HG02588 (cell line): ENCODE results near the gene HSPA12A.

Experiments
- ATAC-seq: cut with Tn5 transposase; IDR thresholded peaks from one replicate; pipeline ENCODE4 v1.9.1; 2021; ENCODE audit warnings: mild to moderate bottlenecking, moderate library complexity; ENCODE audit not compliant: unreplicated experiment

HSPA12A gene

DNA sequence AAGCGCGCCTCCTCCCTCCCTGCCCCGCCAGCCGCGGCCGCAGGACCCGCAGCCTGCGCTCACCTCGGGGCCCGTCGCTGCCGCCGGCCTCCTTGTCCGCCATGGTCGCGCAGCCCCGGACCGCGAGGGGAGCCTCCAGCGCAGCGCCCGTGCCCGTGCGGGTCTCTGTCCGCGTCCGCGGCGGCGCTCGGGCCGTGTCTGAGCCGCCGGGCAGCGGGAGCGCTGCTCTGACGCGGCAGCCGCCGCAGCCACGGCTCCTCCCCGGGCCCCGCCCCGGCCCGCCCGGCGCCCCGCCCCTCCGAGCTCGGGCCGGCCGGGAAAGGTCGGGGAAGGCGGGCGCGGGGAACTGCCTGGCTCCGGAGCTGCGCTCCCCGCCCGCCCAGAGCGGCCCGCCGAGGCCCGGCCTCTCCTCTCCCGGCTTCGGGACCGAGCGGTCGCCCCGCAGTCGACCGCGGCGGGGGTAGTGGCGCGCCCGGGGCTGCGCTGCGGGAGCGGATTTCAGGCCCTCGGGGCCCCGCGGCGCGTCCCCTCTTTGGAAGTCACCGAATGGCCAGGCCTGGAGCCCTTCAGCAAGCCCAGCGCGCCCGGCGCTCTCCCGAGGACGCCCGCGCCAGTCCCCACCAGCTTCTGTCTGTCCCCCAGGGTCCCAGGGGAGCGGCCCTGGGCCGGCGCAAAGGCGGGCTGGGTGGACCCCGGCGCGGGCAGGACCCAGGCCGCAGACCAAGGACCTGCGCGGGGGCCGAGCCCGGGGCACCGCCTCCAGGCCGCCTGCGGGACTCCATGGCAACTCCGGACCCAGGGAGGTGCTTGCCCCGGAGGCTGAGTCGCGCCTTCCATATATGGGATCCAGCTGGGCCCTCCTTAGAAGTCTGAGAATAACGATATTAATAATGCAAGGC is at the start of gene HSPA12A:
HSPA12A (minus strand) TSS at position 200 of the 899 bp plus-strand sequence; CDS start at position 103, 97 bp downstream.
- peak; percentile 95 for ATAC-seq

GRCh38 chr10:116791241-116791640 is 48.9 kb upstream of the HSPA12A start:
- ATAC-seq = no peak

- peak; percentile 76 for ATAC-seq
Measured at GRCh38 chr10:116787893-116788665, 45.7 kb upstream of the HSPA12A start.

DNA sequence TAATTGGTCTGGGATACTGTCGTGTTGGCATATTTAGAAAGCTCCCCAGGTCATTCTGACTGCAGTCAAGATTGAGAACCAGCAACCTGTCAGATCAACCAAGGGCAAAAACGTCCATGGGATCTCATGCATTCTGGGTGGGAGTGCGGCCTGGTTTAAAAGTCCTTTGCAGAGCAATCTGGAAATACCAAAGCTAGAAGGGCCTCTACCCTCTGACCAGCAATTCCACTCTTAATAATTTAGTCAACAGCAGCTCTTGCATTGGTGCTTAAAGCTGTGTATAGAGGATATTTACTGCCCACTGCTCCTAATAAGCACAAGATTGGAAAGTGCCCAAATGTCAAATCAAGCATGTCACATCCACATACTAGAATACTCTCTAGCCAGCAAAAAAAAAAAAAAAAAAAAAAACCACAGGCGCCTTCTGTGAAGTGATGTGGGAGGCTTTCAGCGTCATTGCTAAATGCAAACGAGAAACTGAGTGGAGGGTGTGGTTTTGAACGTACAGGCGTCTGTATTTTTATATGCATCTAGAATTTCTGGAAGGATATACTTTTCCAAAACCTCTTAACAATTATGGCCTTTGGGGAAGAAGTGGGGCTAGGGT is 44.8 kb upstream of the HSPA12A start:
- no peak for ATAC-seq

DNA sequence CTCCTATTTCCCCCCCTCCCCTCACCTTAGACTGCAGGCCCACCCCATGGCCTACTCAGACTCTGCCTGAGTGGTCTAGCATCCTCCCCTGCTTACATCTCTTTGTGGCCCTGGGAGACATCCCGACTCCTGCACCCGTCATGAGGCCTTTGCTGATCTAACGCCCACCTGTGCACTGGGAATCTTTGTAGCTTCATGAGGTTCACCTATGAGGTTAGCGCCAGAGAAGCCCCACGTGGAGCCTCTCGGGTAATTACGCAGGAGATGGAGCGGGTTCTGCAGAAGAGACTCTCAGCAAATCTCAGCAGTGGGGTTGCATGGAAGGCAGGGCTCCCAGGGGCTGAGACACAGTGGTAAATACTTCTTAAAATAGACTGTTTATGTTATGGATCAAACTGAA is 43.5 kb upstream of the HSPA12A start:
- no peak for ATAC-seq

GRCh38 chr10:116785282-116785681 is 42.9 kb upstream of the HSPA12A start:
- no peak for ATAC-seq

DNA sequence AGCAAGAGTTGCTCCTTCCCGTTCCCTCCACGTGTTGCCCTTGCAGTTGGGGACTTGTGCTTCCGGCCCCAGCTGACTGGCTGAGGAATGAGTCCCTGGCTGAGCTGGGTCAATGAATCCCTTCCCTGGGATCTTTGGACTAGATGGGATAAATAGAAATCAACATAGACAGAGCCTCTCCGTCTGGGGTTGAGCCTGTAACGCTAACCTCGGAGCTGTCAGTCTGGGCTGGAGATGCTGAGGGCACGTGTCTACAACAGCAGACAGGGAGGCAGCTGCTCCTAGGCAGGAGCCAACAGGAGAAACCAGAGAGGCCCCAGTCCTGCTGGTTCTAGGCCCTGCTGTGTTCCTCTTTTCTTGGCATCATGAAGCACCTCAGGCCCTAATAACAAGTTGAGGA is 42.3 kb upstream of the HSPA12A start:
- no peak for ATAC-seq

- no peak for ATAC-seq
Measured at GRCh38 chr10:116784035-116784434, 41.7 kb upstream of the HSPA12A start.

- no peak for ATAC-seq
Measured at GRCh38 chr10:116783011-116783655, 40.8 kb upstream of the HSPA12A start.

GRCh38 chr10:116781370-116781884 is 39.1 kb upstream of the HSPA12A start:
- ATAC-seq = no peak

- ATAC-seq = no peak
Measured at GRCh38 chr10:116780691-116781205, 38.4 kb upstream of the HSPA12A start.

- ATAC-seq = no peak
Measured at GRCh38 chr10:116779076-116779687, 36.8 kb upstream of the HSPA12A start.

DNA sequence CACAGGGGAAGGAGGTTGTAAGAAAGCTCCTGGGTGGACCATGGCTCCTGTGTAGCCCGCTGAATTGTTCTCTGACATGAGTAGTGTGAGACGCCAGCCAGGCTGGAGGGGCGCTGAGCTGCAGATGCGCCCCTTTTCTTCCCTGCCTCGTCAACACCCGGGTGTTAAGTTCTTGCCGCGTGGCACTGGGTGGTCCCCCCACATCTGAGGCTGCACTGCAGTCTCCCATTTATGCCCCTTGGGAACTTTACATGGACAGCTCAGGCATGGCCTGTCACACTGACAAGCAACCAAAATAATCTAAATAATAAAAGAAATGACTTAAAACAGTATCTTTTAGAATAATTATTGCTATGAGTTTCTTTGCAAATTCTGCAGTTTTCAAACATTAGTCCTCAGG is 34.6 kb upstream of the HSPA12A start:
- ATAC-seq = no peak

DNA sequence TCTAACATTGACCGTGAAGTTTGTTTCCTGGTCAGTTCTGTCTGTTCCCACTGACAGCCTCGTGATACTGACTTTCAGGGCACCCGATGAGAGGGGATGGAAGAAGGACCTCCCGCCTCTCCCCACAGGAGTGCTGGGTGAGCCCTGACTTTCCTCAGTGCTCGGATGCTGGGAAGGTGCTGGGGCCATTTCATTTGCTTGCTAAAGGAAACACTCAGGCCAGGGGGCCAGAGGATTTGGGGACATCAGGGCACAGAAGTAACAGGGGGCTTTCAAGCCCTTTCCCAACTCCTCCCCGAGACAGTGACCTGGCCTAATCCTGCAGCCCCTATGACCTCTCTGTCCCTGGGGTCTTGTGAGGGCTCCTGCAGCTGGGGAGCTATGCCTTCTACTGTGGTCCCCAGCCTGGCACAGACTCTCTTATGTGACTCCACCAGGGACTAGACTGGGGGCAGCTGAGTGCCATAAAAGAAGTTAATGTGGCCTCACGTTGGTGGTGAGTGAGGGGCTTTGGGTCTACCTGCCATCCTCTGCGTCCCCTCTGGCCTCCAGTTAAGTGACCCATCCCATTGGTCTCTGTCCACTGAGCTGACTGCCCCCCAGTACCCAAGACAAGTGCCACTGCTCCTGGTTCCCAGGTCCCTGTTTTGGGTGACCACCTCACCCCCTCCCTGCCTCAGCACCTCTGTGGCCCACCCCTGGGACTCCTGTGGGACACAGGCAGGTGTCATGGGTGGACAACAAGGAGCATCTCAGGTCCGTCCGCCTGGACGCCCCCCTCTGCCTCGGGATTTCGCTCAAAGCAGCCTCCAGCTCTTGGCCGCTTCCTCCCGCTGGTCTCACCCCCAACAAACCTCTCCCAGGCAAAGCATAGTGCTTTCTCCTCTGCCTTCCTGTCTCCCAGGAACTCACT is 33.4 kb upstream of the HSPA12A start:
- no peak for ATAC-seq

DNA sequence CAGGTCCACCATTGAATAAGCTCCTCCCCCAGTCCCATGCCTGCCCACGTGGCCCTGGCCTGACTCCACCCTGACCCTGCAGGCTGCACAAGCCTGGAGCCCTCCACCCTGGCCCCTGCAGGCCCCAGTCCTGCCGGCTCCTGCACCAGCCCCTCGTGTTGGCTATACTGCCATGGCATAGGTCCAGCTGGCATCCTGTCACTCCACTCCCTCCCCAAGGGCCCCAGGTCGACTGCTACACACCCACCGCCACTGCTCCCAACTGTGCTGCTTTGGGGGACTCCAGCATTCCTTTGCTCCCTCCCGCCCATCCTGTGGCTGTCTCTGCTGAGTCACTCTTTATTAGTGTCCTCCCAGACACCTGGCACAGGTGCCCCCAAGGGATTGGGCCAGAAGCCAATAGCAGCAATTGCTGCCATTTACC is 32.4 kb upstream of the HSPA12A start:
- no peak for ATAC-seq

GRCh38 chr10:116772909-116773705 is 30.7 kb upstream of the HSPA12A start:
- ATAC-seq = no peak

DNA sequence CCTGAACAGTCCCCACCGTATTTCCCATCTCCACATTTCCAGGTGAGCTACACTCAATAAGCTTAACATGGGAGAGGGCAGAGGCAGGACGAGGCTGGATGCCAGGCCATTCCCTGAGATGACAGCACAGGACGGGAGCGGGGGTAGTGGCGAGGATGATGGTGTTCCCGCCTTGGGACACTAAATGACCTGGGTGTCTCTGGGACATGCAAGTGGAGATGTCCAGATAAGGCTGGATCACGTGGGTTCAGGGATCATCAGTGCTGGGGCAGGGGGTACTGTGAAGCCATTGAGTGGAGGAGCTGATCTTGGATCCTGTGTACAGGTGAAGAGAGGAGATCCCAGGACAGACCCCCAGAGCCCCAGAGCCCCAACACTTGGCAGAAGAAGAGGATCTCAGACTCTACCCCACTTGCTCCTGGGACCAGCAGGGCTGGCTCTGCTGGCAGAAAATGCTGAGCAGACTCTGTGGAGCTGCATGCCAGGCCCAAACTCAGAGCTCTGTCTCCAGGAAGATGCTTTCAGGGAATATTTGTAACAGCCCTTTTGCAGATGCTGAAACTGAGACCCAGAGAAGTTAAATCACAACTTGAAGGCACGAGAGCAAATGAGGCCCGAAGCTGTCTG is 29.7 kb upstream of the HSPA12A start:
- ATAC-seq = no peak
